Measurements from ENCODE around the gene DDX46. TPM values are rescaled to one million over a fixed set of nuclear protein-coding genes. Genes with fewer than 3 reads are reported as not detected.
"Not testable (repeated sequence)": the region's sequence is repeated elsewhere in the genome, so short reads cannot be mapped to it uniquely, and the experiment has no call there.

DDX46 gene
- total RNA-seq, 1 donor from 2014 or later, result 59.4 TPM

- Mint-ChIP-seq H3K4me1 (ENCODE audit: unreplicated experiment) (peaks cover 13% of the 10 kb centered on the region), H3K4me3 (ENCODE audit: unreplicated experiment) (peak overlapping the region; percentile 100), H3K27me3 (ENCODE audit: unreplicated experiment) (peaks cover 6% of the 10 kb centered on the region), H3K9me3 (ENCODE audit: unreplicated experiment) (no peaks in the 10 kb centered on the region), H3K27ac (ENCODE audit: unreplicated experiment) (peak overlapping the region; percentile 91), H3K36me3 (ENCODE audit: low read depth, unreplicated experiment) (peaks cover 8% of the 10 kb centered on the region)
- no peak for TF ChIP-seq CTCF (IDR thresholded peaks at IDR 0.05; ENCODE audit: unreplicated experiment)
- peak; percentile 10 for DNase-seq (ENCODE audit: low spot score)
Measured at GRCh38 chr5:134738963-134739661, 19.5 kb upstream of the DDX46 start.

GRCh38 chr5:134741052-134741451 lies 17.5 kb upstream of the DDX46 start:
- no peaks in the 10 kb centered on the region for H3K9me3 Mint-ChIP-seq (ENCODE audit: unreplicated experiment)
- no peak overlapping the region for H3K4me3 Mint-ChIP-seq (ENCODE audit: unreplicated experiment)
- H3K27ac Mint-ChIP-seq (ENCODE audit: unreplicated experiment), result no peak overlapping the region
- TF ChIP-seq CTCF (IDR thresholded peaks at IDR 0.05; ENCODE audit: unreplicated experiment), result no peak
- peaks cover 8% of the 10 kb centered on the region for H3K36me3 Mint-ChIP-seq (ENCODE audit: low read depth, unreplicated experiment)
- H3K4me1 Mint-ChIP-seq (ENCODE audit: unreplicated experiment), result peaks cover 13% of the 10 kb centered on the region
- DNase-seq (ENCODE audit: low spot score), result no peak
- peaks cover 6% of the 10 kb centered on the region for H3K27me3 Mint-ChIP-seq (ENCODE audit: unreplicated experiment)

GRCh38 chr5:134742134-134742533 lies 16.4 kb upstream of the DDX46 start:
- Mint-ChIP-seq H3K27me3 (ENCODE audit: unreplicated experiment) (peaks cover 6% of the 10 kb centered on the region), H3K27ac (ENCODE audit: unreplicated experiment) (no peak overlapping the region), H3K9me3 (ENCODE audit: unreplicated experiment) (no peaks in the 10 kb centered on the region), H3K36me3 (ENCODE audit: low read depth, unreplicated experiment) (peaks cover 8% of the 10 kb centered on the region), H3K4me3 (ENCODE audit: unreplicated experiment) (no peak overlapping the region), H3K4me1 (ENCODE audit: unreplicated experiment) (peaks cover 13% of the 10 kb centered on the region)
- TF ChIP-seq CTCF (IDR thresholded peaks at IDR 0.05; ENCODE audit: unreplicated experiment), result no peak
- no peak for DNase-seq (ENCODE audit: low spot score)

GRCh38 chr5:134749415-134749814 lies 9.2 kb upstream of the DDX46 start:
- TF ChIP-seq CTCF (IDR thresholded peaks at IDR 0.05; ENCODE audit: unreplicated experiment), result no peak
- DNase-seq (ENCODE audit: low spot score), result no peak
- Mint-ChIP-seq H3K4me3 (ENCODE audit: unreplicated experiment) (no peak overlapping the region), H3K9me3 (ENCODE audit: unreplicated experiment) (no peaks in the 10 kb centered on the region), H3K36me3 (ENCODE audit: low read depth, unreplicated experiment) (no peaks in the 10 kb centered on the region), H3K4me1 (ENCODE audit: unreplicated experiment) (no peaks in the 10 kb centered on the region), H3K27ac (ENCODE audit: unreplicated experiment) (no peak overlapping the region), H3K27me3 (ENCODE audit: unreplicated experiment) (no peaks in the 10 kb centered on the region)

GRCh38 chr5:134758176-134758503 lies 439 bp upstream of the DDX46 start:
- Mint-ChIP-seq H3K4me3 (ENCODE audit: unreplicated experiment) (peak overlapping the region; percentile 99), H3K36me3 (ENCODE audit: low read depth, unreplicated experiment) (no peaks in the 10 kb centered on the region), H3K27me3 (ENCODE audit: unreplicated experiment) (peaks cover 8% of the 10 kb centered on the region), H3K27ac (ENCODE audit: unreplicated experiment) (peak overlapping the region; percentile 98), H3K4me1 (ENCODE audit: unreplicated experiment) (peaks cover 16% of the 10 kb centered on the region), H3K9me3 (ENCODE audit: unreplicated experiment) (no peaks in the 10 kb centered on the region)
- no peak for DNase-seq (ENCODE audit: low spot score)
- no peak for TF ChIP-seq CTCF (IDR thresholded peaks at IDR 0.05; ENCODE audit: unreplicated experiment)

GRCh38 chr5:134767528-134768291 lies 9.1 kb downstream of the DDX46 start:
- H3K36me3 Mint-ChIP-seq (ENCODE audit: low read depth, unreplicated experiment), result peaks cover 12% of the 10 kb centered on the region
- DNase-seq (ENCODE audit: low spot score); H3K4me1 Mint-ChIP-seq (ENCODE audit: unreplicated experiment); H3K9me3 Mint-ChIP-seq (ENCODE audit: unreplicated experiment); H3K4me3 Mint-ChIP-seq (ENCODE audit: unreplicated experiment); H3K27ac Mint-ChIP-seq (ENCODE audit: unreplicated experiment); H3K27me3 Mint-ChIP-seq (ENCODE audit: unreplicated experiment): not testable (repeated sequence)

Measured in endothelial cell (in vitro differentiated cells).